ENCODE measurements around the gene RPS6KL1.
"Not testable (repeated sequence)": the region's sequence is repeated elsewhere in the genome, so short reads cannot be mapped to it uniquely, and the experiment has no call there.

Gene RPS6KL1

DNA sequence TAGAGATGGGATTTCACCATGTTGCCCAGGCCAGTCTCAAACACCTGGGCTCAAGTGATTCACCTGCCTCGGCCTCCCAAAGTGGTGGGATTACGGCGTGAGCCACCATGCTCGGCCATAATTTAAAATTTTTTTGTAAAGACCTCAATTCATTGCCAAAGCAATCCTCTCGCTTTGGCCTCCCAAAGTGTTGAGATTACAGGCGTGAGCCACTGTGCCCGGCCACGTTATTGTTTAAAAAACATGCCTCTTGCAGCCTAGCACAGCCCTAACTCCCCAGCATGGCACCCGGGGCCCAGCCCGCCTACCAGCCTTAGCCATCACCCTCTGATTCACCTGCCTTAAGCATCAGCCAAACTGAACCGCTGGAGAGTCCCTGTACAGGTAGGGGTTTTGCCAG is 13.1 kb upstream of the RPS6KL1 start:
- no peaks in the 10 kb centered on the region for H3K27me3 ChIP-seq (replicated peaks)
- H3K4me3 ChIP-seq (ENCODE audit: low read depth, low read length): no peak overlapping the region
- no peak for DNase-seq
- TF ChIP-seq, protein P1, sequence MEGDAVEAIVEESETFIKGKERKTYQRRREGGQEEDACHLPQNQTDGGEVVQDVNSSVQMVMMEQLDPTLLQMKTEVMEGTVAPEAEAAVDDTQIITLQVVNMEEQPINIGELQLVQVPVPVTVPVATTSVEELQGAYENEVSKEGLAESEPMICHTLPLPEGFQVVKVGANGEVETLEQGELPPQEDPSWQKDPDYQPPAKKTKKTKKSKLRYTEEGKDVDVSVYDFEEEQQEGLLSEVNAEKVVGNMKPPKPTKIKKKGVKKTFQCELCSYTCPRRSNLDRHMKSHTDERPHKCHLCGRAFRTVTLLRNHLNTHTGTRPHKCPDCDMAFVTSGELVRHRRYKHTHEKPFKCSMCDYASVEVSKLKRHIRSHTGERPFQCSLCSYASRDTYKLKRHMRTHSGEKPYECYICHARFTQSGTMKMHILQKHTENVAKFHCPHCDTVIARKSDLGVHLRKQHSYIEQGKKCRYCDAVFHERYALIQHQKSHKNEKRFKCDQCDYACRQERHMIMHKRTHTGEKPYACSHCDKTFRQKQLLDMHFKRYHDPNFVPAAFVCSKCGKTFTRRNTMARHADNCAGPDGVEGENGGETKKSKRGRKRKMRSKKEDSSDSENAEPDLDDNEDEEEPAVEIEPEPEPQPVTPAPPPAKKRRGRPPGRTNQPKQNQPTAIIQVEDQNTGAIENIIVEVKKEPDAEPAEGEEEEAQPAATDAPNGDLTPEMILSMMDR (IDR thresholded peaks at IDR 0.05; ENCODE audit: low read depth, low read length, missing control alignments): no peak
- no peaks in the 10 kb centered on the region for H3K36me3 ChIP-seq (replicated peaks)
- in situ Hi-C loops (cut with HindIII; ENCODE audit: low pct_ligation_motif_present, low sequenced_read_pairs): no loop called here
- H3K27ac ChIP-seq: no peak overlapping the region

DNA sequence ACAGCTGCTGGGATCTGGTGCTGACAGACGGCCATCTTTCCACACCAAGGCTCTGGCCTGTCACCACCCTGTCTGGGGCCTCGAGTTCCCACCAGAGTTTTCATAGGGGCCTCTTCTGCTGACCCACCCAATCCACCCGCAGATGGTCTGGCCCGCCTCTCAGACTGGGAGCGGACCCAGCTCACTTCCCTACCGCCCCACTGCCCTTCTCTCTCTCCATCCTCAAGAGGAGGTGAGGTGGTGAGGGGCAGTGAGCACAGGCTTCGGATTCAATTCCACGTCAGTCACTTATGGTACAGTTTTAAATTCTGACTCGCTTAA is 12.3 kb upstream of the RPS6KL1 start:
- Histone ChIP-seq H3K27ac (no peak overlapping the region), H3K27me3 (replicated peaks) (no peaks in the 10 kb centered on the region), H3K36me3 (replicated peaks) (no peaks in the 10 kb centered on the region), H3K4me3 (ENCODE audit: low read depth, low read length) (no peak overlapping the region)
- TF ChIP-seq, protein P1 (IDR thresholded peaks at IDR 0.05; ENCODE audit: low read depth, low read length, missing control alignments): no peak
- no peak for DNase-seq
- in situ Hi-C loops (cut with HindIII; ENCODE audit: low pct_ligation_motif_present, low sequenced_read_pairs): no loop called here

GRCh38 chr14:74934476-74935359 is 11.7 kb upstream of the RPS6KL1 start:
- no peak for DNase-seq
- in situ Hi-C loops (cut with HindIII; ENCODE audit: low pct_ligation_motif_present, low sequenced_read_pairs): no loop called here
- no peaks in the 10 kb centered on the region for H3K36me3 ChIP-seq (replicated peaks)
- no peak overlapping the region for H3K4me3 ChIP-seq (ENCODE audit: low read depth, low read length)
- no peak overlapping the region for H3K27ac ChIP-seq
- TF ChIP-seq, protein P1 (IDR thresholded peaks at IDR 0.05; ENCODE audit: low read depth, low read length, missing control alignments): no peak
- H3K27me3 ChIP-seq (replicated peaks): no peaks in the 10 kb centered on the region

DNA sequence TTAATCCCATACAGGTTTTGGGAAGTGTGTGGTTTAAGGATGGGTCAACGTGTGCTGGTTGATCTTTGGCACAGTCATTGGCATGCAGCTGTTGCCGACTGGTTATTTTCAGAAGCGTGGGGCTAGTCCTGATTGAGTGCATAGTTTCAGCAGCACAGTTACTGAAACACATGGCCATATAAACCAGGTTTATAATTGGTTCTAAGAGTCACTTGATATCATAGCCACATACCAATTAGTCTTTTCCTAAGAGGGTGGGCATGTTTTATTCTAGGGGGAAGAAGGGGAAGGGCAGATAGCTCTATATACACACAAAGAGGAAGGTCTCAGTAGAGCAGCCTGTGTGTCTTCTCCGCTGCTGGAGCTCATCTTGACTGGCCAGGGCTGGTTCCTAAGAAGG is 11.0 kb upstream of the RPS6KL1 start:
- H3K27me3 ChIP-seq (replicated peaks): no peaks in the 10 kb centered on the region
- TF ChIP-seq, protein P1 (IDR thresholded peaks at IDR 0.05; ENCODE audit: low read depth, low read length, missing control alignments): no peak
- H3K27ac ChIP-seq: no peak overlapping the region
- H3K4me3 ChIP-seq (ENCODE audit: low read depth, low read length): no peak overlapping the region
- DNase-seq: no peak
- in situ Hi-C loops (cut with HindIII; ENCODE audit: low pct_ligation_motif_present, low sequenced_read_pairs): no loop called here
- H3K36me3 ChIP-seq (replicated peaks): no peaks in the 10 kb centered on the region

- H3K27ac ChIP-seq; DNase-seq; H3K36me3 ChIP-seq (replicated peaks); in situ Hi-C loops (cut with HindIII; ENCODE audit: low pct_ligation_motif_present, low sequenced_read_pairs); H3K4me3 ChIP-seq (ENCODE audit: low read depth, low read length); H3K27me3 ChIP-seq (replicated peaks): not testable (repeated sequence)
Measured at GRCh38 chr14:74932936-74933335, 9.9 kb upstream of the RPS6KL1 start.

DNA sequence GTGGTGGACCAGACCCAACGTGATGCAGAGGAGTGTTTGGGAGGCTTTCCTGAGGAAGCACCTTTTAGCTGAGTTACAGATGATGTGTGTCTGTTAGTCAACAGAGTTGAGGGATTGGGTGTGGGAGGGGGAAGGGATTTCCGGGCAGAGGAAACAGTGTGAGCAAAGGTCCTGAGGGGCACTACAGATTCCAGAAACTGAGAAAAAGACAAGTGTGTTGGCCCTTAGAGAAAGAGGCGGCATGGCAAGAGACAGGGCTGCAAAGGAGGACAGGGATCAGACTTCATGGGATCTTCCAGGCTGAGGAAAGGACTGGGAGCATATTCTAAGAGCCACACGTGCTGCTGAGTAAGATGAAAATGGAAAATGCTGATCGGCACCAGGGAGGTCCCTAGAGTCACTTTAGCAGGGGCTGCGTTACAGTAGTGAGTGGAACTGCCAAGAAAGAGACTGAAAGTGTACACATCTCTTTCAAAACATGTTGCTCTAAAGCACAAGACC is 9.4 kb upstream of the RPS6KL1 start:
- Histone ChIP-seq H3K4me3 (ENCODE audit: low read depth, low read length) (no peak overlapping the region), H3K27me3 (replicated peaks) (no peaks in the 10 kb centered on the region), H3K27ac (no peak overlapping the region), H3K36me3 (replicated peaks) (no peaks in the 10 kb centered on the region)
- TF ChIP-seq, protein P1 (IDR thresholded peaks at IDR 0.05; ENCODE audit: low read depth, low read length, missing control alignments): no peak
- DNase-seq: no peak
- in situ Hi-C loops (cut with HindIII; ENCODE audit: low pct_ligation_motif_present, low sequenced_read_pairs): no loop called here

GRCh38 chr14:74931744-74932143 is 8.7 kb upstream of the RPS6KL1 start:
- H3K27me3 ChIP-seq (replicated peaks); in situ Hi-C loops (cut with HindIII; ENCODE audit: low pct_ligation_motif_present, low sequenced_read_pairs); H3K4me3 ChIP-seq (ENCODE audit: low read depth, low read length); H3K36me3 ChIP-seq (replicated peaks); H3K27ac ChIP-seq; DNase-seq: not testable (repeated sequence)
